MV-4-11 (cell line): ENCODE measurements around the gene PEBP1.

Source experiments
- DNase-seq: peaks from one replicate; lab custom pipeline; 2025; lab: John Stamatoyannopoulos, UW

The PEBP1 gene

DNA sequence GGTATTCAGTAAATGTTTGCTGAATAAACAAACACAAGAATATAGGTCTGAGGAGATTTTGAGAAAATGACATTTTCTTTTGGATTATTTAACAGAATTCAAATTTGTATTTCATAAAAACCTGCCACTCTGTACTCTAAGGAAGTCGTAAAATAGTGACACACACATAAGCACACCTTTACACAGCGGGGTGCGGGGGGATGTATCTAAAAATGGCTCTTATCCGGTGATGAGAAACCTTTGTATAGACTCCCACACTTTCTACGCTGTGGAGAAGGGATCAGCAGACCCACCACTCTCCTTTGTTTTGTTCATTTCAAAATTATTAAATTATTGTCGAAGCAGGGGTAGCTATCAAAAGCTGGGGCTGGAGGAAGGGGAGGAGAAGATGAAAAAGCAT lies 58.0 kb downstream of the PEBP1 start:
- DNase-seq, result no peak
